GM21825 (cell line): Measurements from ENCODE around the gene BMI1.
A peak's percentile ranks its signal among the peaks of the same experiment; 100 is the strongest.
"Not testable (repeated sequence)": the region's sequence is repeated elsewhere in the genome, so short reads cannot be mapped to it uniquely, and the experiment has no call there.

ENCODE experiments used
- ATAC-seq: cut with Tn5 transposase; IDR thresholded peaks from one replicate; pipeline ENCODE4 v1.9.1; 2021; ENCODE audit warnings: mild to moderate bottlenecking, moderate library complexity; ENCODE audit not compliant: unreplicated experiment

BMI1 gene

GRCh38 chr10:22338931-22339330 lies 18.0 kb downstream of the BMI1 start:
- no peak for ATAC-seq

GRCh38 chr10:22339761-22340328 lies 18.9 kb downstream of the BMI1 start:
- ATAC-seq: no peak

- peak; percentile 42 for ATAC-seq
These were observed 19.7 kb downstream of the BMI1 start for GRCh38 chr10:22340329-22341189.

- ATAC-seq: peak; percentile 16
These were observed 20.5 kb downstream of the BMI1 start for GRCh38 chr10:22341190-22341925.

GRCh38 chr10:22341926-22342196 lies 21.0 kb downstream of the BMI1 start:
- no peak for ATAC-seq

GRCh38 chr10:22342421-22342820 lies 21.5 kb downstream of the BMI1 start:
- no peak for ATAC-seq

- no peak for ATAC-seq
These were observed 22.8 kb downstream of the BMI1 start for GRCh38 chr10:22343731-22344130.

GRCh38 chr10:22344249-22344648 lies 23.4 kb downstream of the BMI1 start:
- ATAC-seq: no peak

GRCh38 chr10:22344781-22345300 lies 23.9 kb downstream of the BMI1 start:
- ATAC-seq: no peak

GRCh38 chr10:22345301-22346095 lies 24.6 kb downstream of the BMI1 start, which contains the start of gene SPAG6:
SPAG6 (plus strand) TSS chr10:22345496; CDS start chr10:22345612, 116 bp downstream.
- no peak for ATAC-seq

GRCh38 chr10:22346096-22346661 lies 25.3 kb downstream of the BMI1 start:
- ATAC-seq: no peak

GRCh38 chr10:22349755-22350154 lies 28.9 kb downstream of the BMI1 start:
- ATAC-seq: no peak

- no peak for ATAC-seq
These were observed 30.3 kb downstream of the BMI1 start for GRCh38 chr10:22351131-22351703.

GRCh38 chr10:22356324-22356873 lies 35.5 kb downstream of the BMI1 start:
- no peak for ATAC-seq

- not testable (repeated sequence) for ATAC-seq
These were observed 36.9 kb downstream of the BMI1 start for GRCh38 chr10:22357770-22358169.

- no peak for ATAC-seq
These were observed 42.4 kb downstream of the BMI1 start for GRCh38 chr10:22363305-22363704.

- ATAC-seq: no peak
These were observed 43.7 kb downstream of the BMI1 start for GRCh38 chr10:22364407-22365140.

- ATAC-seq: peak; percentile 48
These were observed 44.3 kb downstream of the BMI1 start for GRCh38 chr10:22365233-22365632.
